ENCODE data around the gene ACRBP.
"Not testable (repeated sequence)": the region's sequence is repeated elsewhere in the genome, so short reads cannot be mapped to it uniquely, and the experiment has no call there.

DNA sequence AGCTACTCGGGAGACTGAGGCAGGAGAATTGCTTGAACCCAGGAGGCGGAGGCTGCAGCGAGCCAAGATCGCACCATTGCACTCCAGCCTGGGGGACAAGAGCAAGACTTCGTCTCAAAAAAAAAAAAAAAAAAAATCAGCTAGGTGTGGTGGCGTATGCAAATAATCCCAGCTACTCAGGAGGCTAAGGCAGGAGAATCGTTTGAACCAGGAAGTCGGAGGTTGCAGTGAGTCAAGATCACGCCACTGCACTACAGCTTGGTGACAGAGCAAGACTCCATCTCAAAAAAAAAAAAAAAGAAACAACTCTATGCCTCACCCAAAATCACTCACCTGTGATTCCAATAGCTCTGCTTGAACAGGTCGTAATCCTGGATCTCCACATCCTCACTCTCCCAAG, 51.6 kb downstream of the ACRBP start:
- TF ChIP-seq POLR2A (IDR thresholded peaks at IDR 0.05), result not testable (repeated sequence)
- TF ChIP-seq, protein P1, sequence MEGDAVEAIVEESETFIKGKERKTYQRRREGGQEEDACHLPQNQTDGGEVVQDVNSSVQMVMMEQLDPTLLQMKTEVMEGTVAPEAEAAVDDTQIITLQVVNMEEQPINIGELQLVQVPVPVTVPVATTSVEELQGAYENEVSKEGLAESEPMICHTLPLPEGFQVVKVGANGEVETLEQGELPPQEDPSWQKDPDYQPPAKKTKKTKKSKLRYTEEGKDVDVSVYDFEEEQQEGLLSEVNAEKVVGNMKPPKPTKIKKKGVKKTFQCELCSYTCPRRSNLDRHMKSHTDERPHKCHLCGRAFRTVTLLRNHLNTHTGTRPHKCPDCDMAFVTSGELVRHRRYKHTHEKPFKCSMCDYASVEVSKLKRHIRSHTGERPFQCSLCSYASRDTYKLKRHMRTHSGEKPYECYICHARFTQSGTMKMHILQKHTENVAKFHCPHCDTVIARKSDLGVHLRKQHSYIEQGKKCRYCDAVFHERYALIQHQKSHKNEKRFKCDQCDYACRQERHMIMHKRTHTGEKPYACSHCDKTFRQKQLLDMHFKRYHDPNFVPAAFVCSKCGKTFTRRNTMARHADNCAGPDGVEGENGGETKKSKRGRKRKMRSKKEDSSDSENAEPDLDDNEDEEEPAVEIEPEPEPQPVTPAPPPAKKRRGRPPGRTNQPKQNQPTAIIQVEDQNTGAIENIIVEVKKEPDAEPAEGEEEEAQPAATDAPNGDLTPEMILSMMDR (IDR thresholded peaks at IDR 0.05), result not testable (repeated sequence)
